HUES64 (cell line): Measurements from ENCODE around the gene HSP90AB1.

Experiments
- H3K27ac ChIP-seq: 2 replicates; pipeline ENCODE4 v1.7.0; 2013; ENCODE audit warnings: low read depth, low read length, inconsistent platforms
- H3K27me3 ChIP-seq: 2 replicates; pipeline ENCODE4 v1.6.1; 2013; ENCODE audit warnings: mild to moderate bottlenecking, low read length; ENCODE audit not compliant: insufficient read depth
- H3K36me3 ChIP-seq: 2 replicates; pipeline ENCODE4 v1.6.1; 2013; ENCODE audit warnings: mild to moderate bottlenecking, low read length; ENCODE audit not compliant: insufficient read depth
- H3K4me1 ChIP-seq: 2 replicates; pipeline ENCODE4 v1.6.1; 2013; ENCODE audit warnings: mild to moderate bottlenecking, low read length, moderate library complexity; ENCODE audit not compliant: insufficient read depth
- H3K4me3 ChIP-seq: 2 replicates; pipeline ENCODE4 v1.5.1; 2013; ENCODE audit warnings: mild to moderate bottlenecking, low read length, moderate library complexity
- H3K9ac ChIP-seq: 2 replicates; pipeline ENCODE4 v1.6.1; 2013; ENCODE audit warnings: mild to moderate bottlenecking, low read depth, low read length
- H3K9me3 ChIP-seq: 2 replicates; pipeline ENCODE4 v1.6.1; 2013; ENCODE audit warnings: low read depth, low read length; ENCODE audit not compliant: insufficient read depth
- WGBS: fragments of 150-250, 120-280 bp; methylation state at CpG from one replicate; pipeline ENCODE4 v1.1.7; 2013; ENCODE audit warnings: missing lambda C conversion rate; 5-methylcytosine and 5-hydroxymethylcytosine counted together

HSP90AB1 gene

GRCh38 chr6:44286747-44287146 lies 39.8 kb downstream of the HSP90AB1 start:
- WGBS = 38% methylated on average over 2 of the region's 2 CpGs

DNA sequence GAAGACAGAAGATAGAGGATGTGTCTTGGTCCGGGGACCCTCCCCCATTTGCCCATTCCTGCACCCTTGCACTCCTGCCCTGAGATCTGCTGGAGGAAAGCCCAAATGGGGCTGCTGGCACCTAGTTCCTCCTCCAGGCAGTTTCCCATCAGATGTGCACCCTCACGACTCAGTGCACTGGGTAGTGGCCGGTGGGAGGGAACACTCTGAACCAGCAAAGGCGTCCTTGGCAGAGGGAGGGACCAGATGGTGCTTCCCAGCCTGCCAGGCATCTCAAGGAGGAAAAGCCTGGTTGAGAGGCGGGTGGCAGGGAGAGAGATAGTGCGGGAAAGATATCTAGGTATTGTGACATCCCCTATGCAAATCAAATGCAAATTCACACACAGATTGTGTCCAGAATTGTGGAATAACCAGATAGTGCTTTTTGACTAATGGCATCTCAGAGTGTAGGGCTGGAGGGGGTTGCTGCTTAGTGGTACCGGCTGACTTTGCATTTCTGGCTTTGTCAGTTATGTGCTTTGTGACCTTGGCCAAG lies 42.9 kb downstream of the HSP90AB1 start:
- 62% methylated on average over 7 of the region's 7 CpGs for WGBS
- Histone ChIP-seq H3K27ac (no peak overlapping the region), H3K27me3 (peaks cover 44% of the 10 kb centered on the region)

More at GRCh38 chr6:44286747-44287146, 39.8 kb downstream of the HSP90AB1 start:
- Histone ChIP-seq H3K9me3 (no peaks in the 10 kb centered on the region), H3K9ac (no peak overlapping the region), H3K36me3 (no peaks in the 10 kb centered on the region), H3K4me3 (no peak overlapping the region), H3K27ac (no peak overlapping the region), H3K27me3 (peaks cover 54% of the 10 kb centered on the region), H3K4me1 (no peaks in the 10 kb centered on the region)

DNA sequence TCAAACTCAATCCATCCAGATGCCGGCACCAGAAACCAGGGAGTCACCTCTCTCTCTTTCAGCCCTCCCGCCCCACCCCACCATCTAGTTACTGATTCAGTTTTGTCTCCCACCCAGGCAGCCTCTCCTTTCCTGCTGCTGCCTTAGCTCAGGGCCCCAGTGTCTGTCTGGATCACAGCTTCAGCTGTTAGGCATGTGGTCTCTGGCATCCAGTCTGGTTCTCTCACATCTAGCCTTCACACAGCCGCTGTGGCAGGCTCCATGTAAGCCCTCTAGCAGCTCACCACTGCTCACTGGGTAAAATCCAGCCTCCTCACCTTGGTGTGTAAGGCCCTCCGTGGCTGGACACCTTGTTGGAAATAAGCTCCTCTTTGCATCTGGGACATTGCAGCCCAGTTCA lies 44.9 kb downstream of the HSP90AB1 start:
- Histone ChIP-seq H3K9me3 (no peaks in the 10 kb centered on the region), H3K4me3 (no peak overlapping the region), H3K4me1 (no peaks in the 10 kb centered on the region), H3K27me3 (peaks cover 53% of the 10 kb centered on the region), H3K9ac (no peak overlapping the region), H3K27ac (no peak overlapping the region), H3K36me3 (no peaks in the 10 kb centered on the region)
- WGBS = 75% methylated on average over 4 of the region's 4 CpGs

More for the DNA sequence above, 42.9 kb downstream of the HSP90AB1 start:
- Histone ChIP-seq H3K4me3 (no peak overlapping the region), H3K9ac (no peak overlapping the region), H3K9me3 (no peaks in the 10 kb centered on the region), H3K36me3 (no peaks in the 10 kb centered on the region), H3K4me1 (no peaks in the 10 kb centered on the region)

DNA sequence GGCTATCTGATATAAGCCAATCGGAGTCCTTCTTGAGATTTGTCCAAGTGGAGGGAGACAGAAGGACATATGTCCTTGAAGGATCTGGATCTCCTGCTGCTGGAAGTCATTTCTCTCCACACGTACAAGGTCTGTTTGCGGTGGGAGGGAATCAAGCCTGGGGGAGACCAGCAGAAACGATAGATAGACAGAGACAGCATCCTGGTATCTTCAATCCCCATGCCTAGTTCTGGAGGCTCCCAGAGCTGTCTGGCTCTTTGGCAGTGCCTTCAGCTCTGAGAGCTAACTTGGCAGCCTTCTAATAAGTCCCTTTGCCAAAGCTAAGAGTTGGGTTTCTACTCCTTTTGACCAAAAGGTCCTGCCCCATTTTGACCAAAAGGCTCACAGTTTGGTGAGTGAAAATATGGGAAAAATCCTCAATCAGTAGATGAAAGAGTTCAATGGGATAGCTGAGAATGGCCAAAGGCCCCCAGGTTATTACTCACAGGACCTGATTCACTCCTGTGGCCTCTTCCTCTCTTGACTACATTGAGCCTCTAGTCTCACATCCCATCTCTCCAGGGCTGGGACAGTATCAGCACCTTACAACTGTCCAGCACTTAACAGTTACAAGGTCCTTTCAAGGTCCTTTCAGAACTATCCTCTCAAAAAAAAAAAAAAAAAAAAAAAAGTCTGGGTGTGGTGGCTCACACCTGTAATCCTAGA lies 45.9 kb downstream of the HSP90AB1 start:
- Histone ChIP-seq H3K4me1 (no peaks in the 10 kb centered on the region), H3K36me3 (no peaks in the 10 kb centered on the region), H3K27ac (no peak overlapping the region), H3K4me3 (no peak overlapping the region), H3K9ac (no peak overlapping the region), H3K9me3 (no peaks in the 10 kb centered on the region), H3K27me3 (peaks cover 52% of the 10 kb centered on the region)
- WGBS = 86% methylated on average over 4 of the region's 4 CpGs

GRCh38 chr6:44294832-44295791 lies 48.2 kb downstream of the HSP90AB1 start:
- WGBS = 77% methylated on average over 7 of the region's 7 CpGs
- Histone ChIP-seq H3K9me3 (no peaks in the 10 kb centered on the region), H3K4me1 (no peaks in the 10 kb centered on the region), H3K36me3 (peaks cover under 1% of the 10 kb centered on the region; the same call in 1 of the 2 replicates), H3K9ac (no peak overlapping the region), H3K27ac (no peak overlapping the region), H3K27me3 (peaks cover 44% of the 10 kb centered on the region), H3K4me3 (no peak overlapping the region)

DNA sequence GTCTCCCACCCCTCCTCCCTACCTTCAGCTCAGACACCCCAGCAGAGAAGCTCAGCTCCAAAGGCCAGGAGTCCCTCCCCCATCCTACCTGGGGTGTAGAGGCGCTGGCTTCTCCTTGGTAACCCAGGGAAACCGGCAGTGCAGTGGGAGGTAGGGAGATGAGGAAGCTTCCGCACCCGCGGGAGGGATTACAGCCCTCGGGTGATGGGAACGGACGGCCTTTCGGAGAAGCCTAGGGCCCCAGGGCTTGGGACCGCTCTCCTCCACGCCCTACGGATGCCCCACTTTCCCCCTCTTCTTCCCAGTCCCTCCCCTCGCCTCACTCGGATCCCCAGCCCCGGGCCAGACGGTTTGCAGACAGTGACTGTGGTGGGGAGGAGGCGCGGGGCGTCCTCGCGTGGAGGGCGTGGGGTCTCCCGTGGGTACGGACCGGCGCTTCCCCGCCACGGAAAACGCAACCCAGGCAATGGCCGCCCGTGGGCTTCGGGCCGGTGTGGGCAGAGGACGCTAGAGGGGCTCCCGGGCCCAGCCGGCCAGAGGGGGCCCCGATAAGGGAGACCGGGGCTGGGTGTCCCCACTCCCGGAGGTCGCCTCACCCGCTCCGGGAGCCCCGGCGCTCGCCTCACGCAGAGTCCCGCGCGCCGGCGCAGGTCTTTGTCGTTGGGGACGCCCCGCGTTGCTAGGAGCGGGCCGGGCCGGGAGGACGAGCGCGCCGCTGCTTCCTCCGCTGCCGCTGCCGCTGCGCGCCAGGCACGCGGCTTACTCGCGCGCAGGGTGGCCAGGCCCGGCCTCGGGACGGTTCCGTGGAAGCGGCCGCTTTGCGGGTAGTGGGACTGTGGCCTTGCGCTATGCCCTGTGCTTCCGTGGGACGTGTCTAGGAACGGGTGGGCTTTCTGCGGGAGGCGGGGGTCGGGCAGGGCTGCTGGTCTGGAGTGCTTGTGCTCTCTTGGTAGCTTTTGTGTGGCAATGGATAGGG lies 50.5 kb downstream of the HSP90AB1 start:
- under 1% methylated on average over 85 of the region's 86 CpGs for WGBS
- peaks cover 23% of the 10 kb centered on the region for H3K36me3 ChIP-seq
- no peaks in the 10 kb centered on the region for H3K4me1 ChIP-seq
- peak overlapping the region; percentile 54; the same call in 1 of the 2 replicates for H3K9ac ChIP-seq
- no peak overlapping the region for H3K27ac ChIP-seq
- peaks cover 34% of the 10 kb centered on the region for H3K27me3 ChIP-seq
- peak overlapping the region; percentile 74 for H3K4me3 ChIP-seq
- no peaks in the 10 kb centered on the region for H3K9me3 ChIP-seq

- no peaks in the 10 kb centered on the region for H3K9me3 ChIP-seq
- peaks cover 31% of the 10 kb centered on the region for H3K36me3 ChIP-seq
- WGBS = 48% methylated on average over 20 of the region's 20 CpGs
- H3K27ac ChIP-seq = no peak overlapping the region
- H3K27me3 ChIP-seq = peaks cover 34% of the 10 kb centered on the region
- peak overlapping the region; percentile 54; the same call in 1 of the 2 replicates for H3K9ac ChIP-seq
- H3K4me3 ChIP-seq = peak overlapping the region; percentile 74
- no peaks in the 10 kb centered on the region for H3K4me1 ChIP-seq
These were observed 51.3 kb downstream of the HSP90AB1 start for GRCh38 chr6:44298055-44298803.

GRCh38 chr6:44298864-44299263 lies 52.0 kb downstream of the HSP90AB1 start:
- 81% methylated on average over 3 of the region's 3 CpGs for WGBS

GRCh38 chr6:44300292-44300823 lies 53.5 kb downstream of the HSP90AB1 start:
- H3K36me3 ChIP-seq = peaks cover 51% of the 10 kb centered on the region
- no peak overlapping the region for H3K27ac ChIP-seq
- H3K27me3 ChIP-seq = peaks cover 28% of the 10 kb centered on the region
- no peaks in the 10 kb centered on the region for H3K4me1 ChIP-seq
- H3K9me3 ChIP-seq = no peaks in the 10 kb centered on the region
- H3K4me3 ChIP-seq = no peak overlapping the region
- no peak overlapping the region for H3K9ac ChIP-seq
- 82% methylated on average over 7 of the region's 7 CpGs for WGBS

More at GRCh38 chr6:44298864-44299263, 52.0 kb downstream of the HSP90AB1 start:
- Histone ChIP-seq H3K27me3 (peaks cover 34% of the 10 kb centered on the region), H3K9me3 (no peaks in the 10 kb centered on the region), H3K36me3 (peaks cover 38% of the 10 kb centered on the region), H3K9ac (no peak overlapping the region), H3K27ac (no peak overlapping the region), H3K4me3 (no peak overlapping the region), H3K4me1 (no peaks in the 10 kb centered on the region)
